Ammon's horn (tissue), 1 donor: ENCODE results near the gene ADAM12.

Experiments
- DNase-seq: peaks from one replicate; pipeline ENCODE4 v3.0.0-alpha.2; 2016; ENCODE audit warnings: low spot score

ADAM12 gene

GRCh38 chr10:126212738-126213137 is 175.5 kb downstream of the ADAM12 start:
- no peak for DNase-seq

- no peak for DNase-seq
Observed at GRCh38 chr10:126210051-126210651, 178.1 kb downstream of the ADAM12 start.

- no peak for DNase-seq
Observed at GRCh38 chr10:126209451-126209850, 178.8 kb downstream of the ADAM12 start.

GRCh38 chr10:126208726-126209302 is 179.5 kb downstream of the ADAM12 start:
- DNase-seq, result no peak

- DNase-seq, result no peak
Observed at GRCh38 chr10:126207851-126208250, 180.4 kb downstream of the ADAM12 start.

GRCh38 chr10:126207313-126207771 is 180.9 kb downstream of the ADAM12 start:
- DNase-seq, result no peak

GRCh38 chr10:126205486-126206205 is 182.6 kb downstream of the ADAM12 start:
- DNase-seq, result no peak

GRCh38 chr10:126204320-126204719 is 184.0 kb downstream of the ADAM12 start:
- no peak for DNase-seq

GRCh38 chr10:126203746-126204145 is 184.5 kb downstream of the ADAM12 start:
- no peak for DNase-seq

- no peak for DNase-seq
Observed at GRCh38 chr10:126201603-126202002, 186.7 kb downstream of the ADAM12 start.

- DNase-seq, result no peak
Observed at GRCh38 chr10:126199221-126199998, 188.9 kb downstream of the ADAM12 start.

GRCh38 chr10:126198681-126199080 is 189.6 kb downstream of the ADAM12 start:
- DNase-seq, result no peak

- no peak for DNase-seq
Observed at GRCh38 chr10:126197036-126197543, 191.2 kb downstream of the ADAM12 start.

GRCh38 chr10:126196281-126196680 is 192.0 kb downstream of the ADAM12 start:
- no peak for DNase-seq

GRCh38 chr10:126191192-126191591 is 197.1 kb downstream of the ADAM12 start:
- DNase-seq, result no peak

- DNase-seq, result no peak
Observed at GRCh38 chr10:126188679-126189200, 199.5 kb downstream of the ADAM12 start.

- DNase-seq, result no peak
Observed at GRCh38 chr10:126187399-126187798, 200.9 kb downstream of the ADAM12 start.

GRCh38 chr10:126186766-126187165 is 201.5 kb downstream of the ADAM12 start:
- no peak for DNase-seq

- no peak for DNase-seq
Observed at GRCh38 chr10:126185676-126186447, 202.4 kb downstream of the ADAM12 start.

GRCh38 chr10:126181626-126182025 is 206.7 kb downstream of the ADAM12 start:
- DNase-seq, result no peak

GRCh38 chr10:126179637-126180036 is 208.6 kb downstream of the ADAM12 start:
- no peak for DNase-seq
